HepG2 (cell line): Measurements from ENCODE around the gene SRP68. TPM values are rescaled to one million over a fixed set of nuclear protein-coding genes. Genes with fewer than 3 reads are reported as not detected.

Experiments used
- ATAC-seq: fragments of 200-7000 bp; cut with Tn5 transposase; 3 replicates; pipeline ENCODE4 v1.9.1; 2020; ENCODE audit warnings: mild to moderate bottlenecking, moderate library complexity
- BruUV-seq: library from RNA; stranded (reverse); fragments of 400-500 nt; replicated peaks from 2 replicates; lab custom pipeline; 2021; lab: Mats Ljungman, UMichigan
- CTCF ChIA-PET: fragments of 300-600 bp; formaldehyde crosslinking; extraction: SDS; loops from one replicate; lab custom pipeline; 2021; ENCODE audit warnings: low total read pairs, inconsistent platforms, low intra/inter-chr PET ratio; lab: Yijun Ruan, JAX
- POLR2A ChIA-PET: fragments of 350-600 bp; sonication (Branson Sonifier 250); formaldehyde crosslinking; loops from one replicate; lab custom pipeline; 2020; ENCODE audit warnings: antibody characterized with exemption, inconsistent platforms; lab: Yijun Ruan, JAX
- DNase-seq: peaks from one replicate; pipeline ENCODE4 v3.0.0-alpha.2; 2015; ENCODE audit warnings: low spot score
- FAIRE-seq: peaks from 3 replicates; lab custom pipeline; 2011; peaks lifted over from hg19 to GRCh38; lab: Jason Lieb, UNC
- H2AFZ ChIP-seq: one replicate; pipeline ENCODE4 v1.6.1; 2011; ENCODE audit warnings: low read length, inconsistent platforms
- H3K27ac ChIP-seq: fragments of 300-600 bp; 3 replicates; pipeline ENCODE4 v1.8.0; 2011; ENCODE audit warnings: mixed run types, mild to moderate bottlenecking, mixed read lengths, low read length, inconsistent platforms; ENCODE audit not compliant: insufficient read depth; ENCODE audit errors: extremely low read length
- H3K27me3 ChIP-seq, 2 experiments: fragments of 200-600 bp in 1 of 2; 2 replicates in 1 of 2; 3 replicates in 1 of 2; pipeline versions ENCODE4 v1.6.0 to v1.8.0; 2011; ENCODE audit warnings: low read length in 2 of 2, mild to moderate bottlenecking in 2 of 2, moderate library complexity in 2 of 2, inconsistent platforms in 1 of 2; ENCODE audit not compliant: insufficient read depth in 2 of 2, control insufficient read depth in 1 of 2
- H3K36me3 ChIP-seq, 2 experiments: fragments of 200-600 bp in 1 of 2; replicated peaks in 1 of 2; 2 replicates in 1 of 2; 3 replicates in 1 of 2; pipeline versions ENCODE4 v1.5.1 to v1.8.0; 2011; ENCODE audit warnings: low read length in 2 of 2, inconsistent platforms in 1 of 2; ENCODE audit not compliant: insufficient read depth in 2 of 2, control insufficient read depth in 1 of 2
- H3K4me1 ChIP-seq: 2 replicates; pipeline ENCODE4 v1.5.1; 2012; ENCODE audit warnings: low read length, inconsistent platforms; ENCODE audit not compliant: insufficient read depth
- H3K4me2 ChIP-seq: 2 replicates; pipeline ENCODE4 v1.6.0; 2011; ENCODE audit warnings: low read depth, low read length, inconsistent platforms
- H3K4me3 ChIP-seq, 3 experiments: fragments of 200-600 bp in 1 of 3; sonication (generic), shearing (Covaris generic) in 1 of 3; replicated peaks in 1 of 3; 2 replicates each; pipeline ENCODE4 v1.5.1; 2011 to 2016; ENCODE audit warnings: low read length in 3 of 3, inconsistent platforms in 2 of 3, low read depth in 2 of 3, mild to moderate bottlenecking in 2 of 3, control low read depth in 1 of 3, mixed read lengths in 1 of 3; ENCODE audit not compliant: insufficient read depth in 1 of 3
- H3K79me2 ChIP-seq: one replicate; pipeline ENCODE4 v1.6.1; 2011; ENCODE audit warnings: low read length, inconsistent platforms; ENCODE audit not compliant: insufficient read depth
- H3K9ac ChIP-seq: 2 replicates; pipeline ENCODE4 v1.6.0; 2011; ENCODE audit warnings: mild to moderate bottlenecking, low read depth, low read length, inconsistent platforms; ENCODE audit not compliant: insufficient read depth
- H3K9me3 ChIP-seq: 2 replicates; pipeline ENCODE4 v1.5.1; 2012; ENCODE audit warnings: mild to moderate bottlenecking, low read length
- H4K20me1 ChIP-seq: 2 replicates; pipeline ENCODE4 v1.6.0; 2011; ENCODE audit warnings: inconsistent platforms, mild to moderate bottlenecking, low read length, moderate library complexity; ENCODE audit not compliant: insufficient read depth
- FOXC1 ChIP-seq: sonication (generic); formaldehyde crosslinking; IDR thresholded peaks from 2 replicates; pipeline ENCODE4 v1.8.0; 2022; ENCODE audit warnings: mild to moderate bottlenecking, missing genetic modification reagents, borderline replicate concordance
- HDAC6 ChIP-seq: fragments of 200-600 bp; sonication (generic); IDR thresholded peaks from 2 replicates; pipeline ENCODE4 v1.7.0; 2017; ENCODE audit warnings: mild to moderate bottlenecking, antibody characterized with exemption, low read length, low read depth
- HMGA1 ChIP-seq: sonication (generic); formaldehyde crosslinking; conservative IDR thresholded peaks from 2 replicates; pipeline ENCODE4 v1.4.0; 2020; ENCODE audit warnings: missing genetic modification reagents
- HOXA5 ChIP-seq: sonication (generic); formaldehyde crosslinking; IDR thresholded peaks from 2 replicates; pipeline ENCODE4 v1.4.0; 2020; ENCODE audit warnings: missing genetic modification reagents
- KDM5A ChIP-seq: fragments of 200-600 bp; sonication (generic); IDR thresholded peaks from 2 replicates; pipeline ENCODE4 v1.7.0; 2018; ENCODE audit warnings: antibody characterized with exemption, mild to moderate bottlenecking, low read length, borderline replicate concordance
- NCOA1 ChIP-seq: sonication (generic); formaldehyde crosslinking; IDR thresholded peaks from 2 replicates; pipeline ENCODE4 v1.9.0; 2021; ENCODE audit warnings: missing genetic modification reagents
- SRF ChIP-seq: IDR thresholded peaks from 2 replicates; pipeline ENCODE4 v1.6.1; 2011; ENCODE audit warnings: mild to moderate bottlenecking, low read depth, low read length, moderate library complexity
- TAF1 ChIP-seq: sonication (generic); formaldehyde crosslinking; IDR thresholded peaks from 2 replicates; pipeline ENCODE4 v1.4.0; 2020; ENCODE audit warnings: missing genetic modification reagents
- ZNF296 ChIP-seq: sonication (generic); formaldehyde crosslinking; conservative IDR thresholded peaks from 2 replicates; pipeline ENCODE4 v1.5.0; 2020; ENCODE audit warnings: mild to moderate bottlenecking, missing genetic modification reagents
- WGBS: methylation state at CpG from one replicate; pipeline ENCODE4 v1.1.6; 2017; ENCODE audit warnings: low lambda C conversion rate; 5-methylcytosine and 5-hydroxymethylcytosine counted together
- in situ Hi-C: cut with HindIII; loops from 2 replicates; pipeline ENCODE4 v1.10.0; 2017; ENCODE audit warnings: low pct_unique_long_range_greater_than_20kb; ENCODE audit not compliant: extremely low pct_ligation_motif_present
- intact Hi-C: fragments of 100-400 bp; cut with micrococcal nuclease; formaldehyde crosslinking; loops from one replicate; pipeline ENCODE4 v1.10.0; 2022; ENCODE audit not compliant: unreplicated experiment
- polyA plus RNA-seq, 8 experiments: library from polyadenylated mRNA; depleted of rRNA in 3 of 8; stranded (reverse) in 7 of 8; unstranded in 1 of 8; fragments of >200 nt; fragmentation: Illumina TruSeq in 4 of 8; extraction: Trizol in 4 of 8; gene quantifications; 2 replicates each; pipeline versions ENCODE4 v1.2.1 to v1.2.3, GENCODE V29; 2011 to 2016; ENCODE audit warnings: low read depth in 4 of 8, missing spikeins in 1 of 8, mixed read lengths in 1 of 8; ENCODE audit not compliant: insufficient read depth in 1 of 8
- total RNA-seq, 5 experiments: library from RNA; depleted of rRNA; stranded (reverse); fragments of >200 nt; fragmentation: Illumina TruSeq; extraction: Trizol; gene quantifications; 2 replicates each; pipeline ENCODE4 v1.2.3, GENCODE V29; 2016; ENCODE audit warnings: low read depth in 1 of 5
- TF ChIP-seq, protein P1 (sequence below): IDR thresholded peaks from 2 replicates; pipeline ENCODE4 v1.6.1; 2012; ENCODE audit warnings: low read length, improper control_type of control experiment
- TF ChIP-seq, protein P2 (sequence below): sonication (generic); formaldehyde crosslinking; IDR thresholded peaks from 2 replicates; pipeline ENCODE4 v1.4.0; 2020; ENCODE audit warnings: missing genetic modification reagents, borderline replicate concordance
- TF ChIP-seq, protein P3 (sequence below): sonication (generic); formaldehyde crosslinking; IDR thresholded peaks from 2 replicates; pipeline ENCODE4 v1.8.0; 2022; ENCODE audit warnings: mild to moderate bottlenecking, missing genetic modification reagents, moderate library complexity
- TF ChIP-seq, protein P4 (sequence below): sonication (generic); formaldehyde crosslinking; IDR thresholded peaks from 2 replicates; pipeline ENCODE4 v1.4.0; 2020; ENCODE audit warnings: low read depth, missing genetic modification reagents

Gene SRP68
- total and polyA plus RNA-seq, 2 of the 13 experiments (the other 11 are each of a cell fraction or from before 2014, with no cell fraction given) = 39.8 to 74.3 TPM

DNA sequence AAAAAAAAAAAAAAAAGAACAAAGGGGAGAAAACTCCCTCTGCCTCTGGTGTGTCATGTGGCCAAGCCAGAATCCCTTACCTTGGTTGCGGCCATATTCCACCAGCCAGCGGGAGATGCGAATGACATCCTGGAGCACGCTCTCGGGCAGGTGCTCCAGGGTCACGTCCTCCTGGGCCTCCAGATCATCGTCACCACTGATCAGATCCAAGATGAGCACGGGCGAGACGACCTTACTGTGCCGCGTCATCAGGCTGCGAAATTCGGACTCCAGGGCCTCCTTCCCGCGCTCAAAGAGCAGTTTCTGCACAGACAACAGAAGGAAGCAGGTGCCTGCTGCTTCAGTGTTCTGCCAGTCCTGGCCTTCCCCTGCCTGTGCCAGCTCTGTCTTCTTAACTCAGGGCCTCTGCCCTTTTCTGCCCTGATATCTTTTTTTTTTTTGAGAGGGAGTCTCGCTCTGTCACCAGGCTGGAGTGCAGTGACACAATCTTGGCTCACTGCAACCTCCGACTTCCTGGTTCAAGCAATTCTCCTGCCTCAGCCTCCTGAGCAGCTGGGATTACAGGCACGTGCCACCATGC is 25.5 kb upstream of the SRP68 start (continued):
- TF ChIP-seq, protein P1, sequence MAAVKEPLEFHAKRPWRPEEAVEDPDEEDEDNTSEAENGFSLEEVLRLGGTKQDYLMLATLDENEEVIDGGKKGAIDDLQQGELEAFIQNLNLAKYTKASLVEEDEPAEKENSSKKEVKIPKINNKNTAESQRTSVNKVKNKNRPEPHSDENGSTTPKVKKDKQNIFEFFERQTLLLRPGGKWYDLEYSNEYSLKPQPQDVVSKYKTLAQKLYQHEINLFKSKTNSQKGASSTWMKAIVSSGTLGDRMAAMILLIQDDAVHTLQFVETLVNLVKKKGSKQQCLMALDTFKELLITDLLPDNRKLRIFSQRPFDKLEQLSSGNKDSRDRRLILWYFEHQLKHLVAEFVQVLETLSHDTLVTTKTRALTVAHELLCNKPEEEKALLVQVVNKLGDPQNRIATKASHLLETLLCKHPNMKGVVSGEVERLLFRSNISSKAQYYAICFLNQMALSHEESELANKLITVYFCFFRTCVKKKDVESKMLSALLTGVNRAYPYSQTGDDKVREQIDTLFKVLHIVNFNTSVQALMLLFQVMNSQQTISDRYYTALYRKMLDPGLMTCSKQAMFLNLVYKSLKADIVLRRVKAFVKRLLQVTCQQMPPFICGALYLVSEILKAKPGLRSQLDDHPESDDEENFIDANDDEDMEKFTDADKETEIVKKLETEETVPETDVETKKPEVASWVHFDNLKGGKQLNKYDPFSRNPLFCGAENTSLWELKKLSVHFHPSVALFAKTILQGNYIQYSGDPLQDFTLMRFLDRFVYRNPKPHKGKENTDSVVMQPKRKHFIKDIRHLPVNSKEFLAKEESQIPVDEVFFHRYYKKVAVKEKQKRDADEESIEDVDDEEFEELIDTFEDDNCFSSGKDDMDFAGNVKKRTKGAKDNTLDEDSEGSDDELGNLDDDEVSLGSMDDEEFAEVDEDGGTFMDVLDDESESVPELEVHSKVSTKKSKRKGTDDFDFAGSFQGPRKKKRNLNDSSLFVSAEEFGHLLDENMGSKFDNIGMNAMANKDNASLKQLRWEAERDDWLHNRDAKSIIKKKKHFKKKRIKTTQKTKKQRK = no peak
- TF ChIP-seq TAF1 (CRISPR knock-in tag) (no peak), KDM5A (no peak)

DNA sequence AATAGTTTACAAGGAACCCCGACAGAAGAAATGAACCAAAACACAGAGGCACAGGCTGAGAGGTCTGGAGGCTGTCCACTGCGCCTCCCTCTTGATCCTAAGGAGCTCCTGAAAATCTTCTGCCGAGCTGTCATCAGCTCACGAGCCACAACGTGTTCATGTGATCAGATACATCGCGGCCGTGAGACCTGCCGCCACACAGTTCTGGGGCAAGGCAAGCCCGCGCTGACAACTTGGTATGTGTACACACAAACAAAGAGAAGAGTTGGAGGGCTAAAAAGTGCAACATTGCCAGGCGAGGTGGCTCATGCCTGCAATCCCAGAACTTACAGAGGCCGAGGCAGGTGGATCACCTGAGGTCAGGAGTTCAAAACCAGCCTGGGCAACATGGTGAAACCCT is 23.6 kb upstream of the SRP68 start:
- POLR2A ChIA-PET = interaction anchor here (1.8 kb wide), 1 partner anchor 10 kb away, joined by 7 read pairs; no protein-coding TSS in a partner anchor
- 93% methylated on average over 13 of the region's 13 CpGs for WGBS
- TF ChIP-seq ZNF296 (CRISPR knock-in tag) (no peak), SRF (no peak), HMGA1 (CRISPR knock-in tag) (no peak), NCOA1 (CRISPR knock-in tag) (no peak), FOXC1 (CRISPR knock-in tag) (no peak), HDAC6 (no peak), HOXA5 (no peak)
- TF ChIP-seq, protein P2, sequence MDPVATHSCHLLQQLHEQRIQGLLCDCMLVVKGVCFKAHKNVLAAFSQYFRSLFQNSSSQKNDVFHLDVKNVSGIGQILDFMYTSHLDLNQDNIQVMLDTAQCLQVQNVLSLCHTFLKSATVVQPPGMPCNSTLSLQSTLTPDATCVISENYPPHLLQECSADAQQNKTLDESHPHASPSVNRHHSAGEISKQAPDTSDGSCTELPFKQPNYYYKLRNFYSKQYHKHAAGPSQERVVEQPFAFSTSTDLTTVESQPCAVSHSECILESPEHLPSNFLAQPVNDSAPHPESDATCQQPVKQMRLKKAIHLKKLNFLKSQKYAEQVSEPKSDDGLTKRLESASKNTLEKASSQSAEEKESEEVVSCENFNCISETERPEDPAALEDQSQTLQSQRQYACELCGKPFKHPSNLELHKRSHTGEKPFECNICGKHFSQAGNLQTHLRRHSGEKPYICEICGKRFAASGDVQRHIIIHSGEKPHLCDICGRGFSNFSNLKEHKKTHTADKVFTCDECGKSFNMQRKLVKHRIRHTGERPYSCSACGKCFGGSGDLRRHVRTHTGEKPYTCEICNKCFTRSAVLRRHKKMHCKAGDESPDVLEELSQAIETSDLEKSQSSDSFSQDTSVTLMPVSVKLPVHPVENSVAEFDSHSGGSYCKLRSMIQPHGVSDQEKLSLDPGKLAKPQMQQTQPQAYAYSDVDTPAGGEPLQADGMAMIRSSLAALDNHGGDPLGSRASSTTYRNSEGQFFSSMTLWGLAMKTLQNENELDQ (CRISPR knock-in tag) = no peak
- TF ChIP-seq, protein P3, sequence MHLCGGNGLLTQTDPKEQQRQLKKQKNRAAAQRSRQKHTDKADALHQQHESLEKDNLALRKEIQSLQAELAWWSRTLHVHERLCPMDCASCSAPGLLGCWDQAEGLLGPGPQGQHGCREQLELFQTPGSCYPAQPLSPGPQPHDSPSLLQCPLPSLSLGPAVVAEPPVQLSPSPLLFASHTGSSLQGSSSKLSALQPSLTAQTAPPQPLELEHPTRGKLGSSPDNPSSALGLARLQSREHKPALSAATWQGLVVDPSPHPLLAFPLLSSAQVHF (CRISPR knock-in tag) = no peak
- TF ChIP-seq, protein P4, sequence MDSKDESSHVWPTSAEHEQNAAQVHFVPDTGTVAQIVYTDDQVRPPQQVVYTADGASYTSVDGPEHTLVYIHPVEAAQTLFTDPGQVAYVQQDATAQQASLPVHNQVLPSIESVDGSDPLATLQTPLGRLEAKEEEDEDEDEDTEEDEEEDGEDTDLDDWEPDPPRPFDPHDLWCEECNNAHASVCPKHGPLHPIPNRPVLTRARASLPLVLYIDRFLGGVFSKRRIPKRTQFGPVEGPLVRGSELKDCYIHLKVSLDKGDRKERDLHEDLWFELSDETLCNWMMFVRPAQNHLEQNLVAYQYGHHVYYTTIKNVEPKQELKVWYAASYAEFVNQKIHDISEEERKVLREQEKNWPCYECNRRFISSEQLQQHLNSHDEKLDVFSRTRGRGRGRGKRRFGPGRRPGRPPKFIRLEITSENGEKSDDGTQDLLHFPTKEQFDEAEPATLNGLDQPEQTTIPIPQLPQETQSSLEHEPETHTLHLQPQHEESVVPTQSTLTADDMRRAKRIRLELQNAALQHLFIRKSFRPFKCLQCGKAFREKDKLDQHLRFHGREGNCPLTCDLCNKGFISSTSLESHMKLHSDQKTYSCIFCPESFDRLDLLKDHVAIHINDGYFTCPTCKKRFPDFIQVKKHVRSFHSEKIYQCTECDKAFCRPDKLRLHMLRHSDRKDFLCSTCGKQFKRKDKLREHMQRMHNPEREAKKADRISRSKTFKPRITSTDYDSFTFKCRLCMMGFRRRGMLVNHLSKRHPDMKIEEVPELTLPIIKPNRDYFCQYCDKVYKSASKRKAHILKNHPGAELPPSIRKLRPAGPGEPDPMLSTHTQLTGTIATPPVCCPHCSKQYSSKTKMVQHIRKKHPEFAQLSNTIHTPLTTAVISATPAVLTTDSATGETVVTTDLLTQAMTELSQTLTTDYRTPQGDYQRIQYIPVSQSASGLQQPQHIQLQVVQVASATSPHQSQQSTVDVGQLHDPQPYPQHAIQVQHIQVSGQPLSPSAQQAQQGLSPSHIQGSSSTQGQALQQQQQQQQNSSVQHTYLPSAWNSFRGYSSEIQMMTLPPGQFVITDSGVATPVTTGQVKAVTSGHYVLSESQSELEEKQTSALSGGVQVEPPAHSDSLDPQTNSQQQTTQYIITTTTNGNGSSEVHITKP (CRISPR knock-in tag) = no peak

More for the DNA sequence above, 23.6 kb upstream of the SRP68 start:
- CTCF ChIA-PET = no interaction called here
- Histone ChIP-seq H3K4me3 (no peak overlapping the region), H3K4me1 (no peaks in the 10 kb centered on the region), H4K20me1 (no peaks in the 10 kb centered on the region), H2AFZ (no peak overlapping the region), H3K36me3 (peaks cover 41 to 79% of the 10 kb centered on the region in 2 experiments), H3K79me2 (no peaks in the 10 kb centered on the region), H3K9ac (no peak overlapping the region), H3K27me3 (no peaks in the 10 kb centered on the region), H3K9me3 (no peaks in the 10 kb centered on the region), H3K27ac (no peak overlapping the region), H3K4me2 (no peak overlapping the region)
- ATAC-seq (no peak), FAIRE-seq (no peak), DNase-seq (no peak)
- intact Hi-C loops = no loop called here
- in situ Hi-C loops = no loop called here
- BruUV-seq = no TSS peak
